ENCODE results near the gene ARMC9. TPM values are rescaled to one million over a fixed set of nuclear protein-coding genes. Genes with fewer than 3 reads are reported as not detected.
"Not testable (repeated sequence)": the region's sequence is repeated elsewhere in the genome, so short reads cannot be mapped to it uniquely, and the experiment has no call there.

ARMC9 gene
- total RNA-seq, 1 experiment from 2014 or later = 14.9 TPM

DNA sequence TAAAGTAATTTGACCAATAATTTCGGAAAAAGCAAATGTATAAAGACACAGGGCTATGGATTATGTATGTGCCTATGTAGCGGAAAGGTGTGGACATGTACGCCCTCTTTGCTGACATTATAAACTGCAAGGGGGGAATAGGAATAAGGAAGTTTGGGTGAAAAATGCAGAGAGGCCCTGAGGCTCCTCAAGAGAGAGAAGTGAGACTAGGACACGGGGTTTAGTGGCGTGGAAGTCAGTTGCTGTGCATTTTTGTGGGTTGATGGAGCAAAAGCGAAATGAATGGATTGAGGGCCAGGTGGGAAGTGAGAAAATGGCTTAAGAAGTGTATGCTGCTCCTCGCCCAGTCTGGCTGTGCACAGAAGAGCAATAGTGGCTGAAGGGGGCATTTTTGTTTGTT lies 100.8 kb downstream of the ARMC9 start:
- Histone ChIP-seq H3K9me3 (ENCODE audit: low read depth, low read length, poor library complexity, severe bottlenecking) (no peaks in the 10 kb centered on the region), H3K36me3 (ENCODE audit: insufficient read depth, low read length, poor library complexity, severe bottlenecking) (no peaks in the 10 kb centered on the region), H3K27me3 (replicated peaks; ENCODE audit: insufficient read depth, low read depth, low read length, poor library complexity) (no peaks in the 10 kb centered on the region), H3K4me1 (ENCODE audit: insufficient read depth, low read length, poor library complexity, severe bottlenecking) (no peaks in the 10 kb centered on the region), H3K27ac (ENCODE audit: low read depth, low read length, poor library complexity, severe bottlenecking) (no peak overlapping the region), H3K4me3 (ENCODE audit: low read depth, low read length, poor library complexity, severe bottlenecking) (no peak overlapping the region)
- DNase-seq (ENCODE audit: low spot score) = no peak
- no peak for TF ChIP-seq EZH2 (IDR thresholded peaks at IDR 0.05; ENCODE audit: borderline replicate concordance, low read depth, low read length, poor library complexity, severe bottlenecking)
- TF ChIP-seq, protein P1, sequence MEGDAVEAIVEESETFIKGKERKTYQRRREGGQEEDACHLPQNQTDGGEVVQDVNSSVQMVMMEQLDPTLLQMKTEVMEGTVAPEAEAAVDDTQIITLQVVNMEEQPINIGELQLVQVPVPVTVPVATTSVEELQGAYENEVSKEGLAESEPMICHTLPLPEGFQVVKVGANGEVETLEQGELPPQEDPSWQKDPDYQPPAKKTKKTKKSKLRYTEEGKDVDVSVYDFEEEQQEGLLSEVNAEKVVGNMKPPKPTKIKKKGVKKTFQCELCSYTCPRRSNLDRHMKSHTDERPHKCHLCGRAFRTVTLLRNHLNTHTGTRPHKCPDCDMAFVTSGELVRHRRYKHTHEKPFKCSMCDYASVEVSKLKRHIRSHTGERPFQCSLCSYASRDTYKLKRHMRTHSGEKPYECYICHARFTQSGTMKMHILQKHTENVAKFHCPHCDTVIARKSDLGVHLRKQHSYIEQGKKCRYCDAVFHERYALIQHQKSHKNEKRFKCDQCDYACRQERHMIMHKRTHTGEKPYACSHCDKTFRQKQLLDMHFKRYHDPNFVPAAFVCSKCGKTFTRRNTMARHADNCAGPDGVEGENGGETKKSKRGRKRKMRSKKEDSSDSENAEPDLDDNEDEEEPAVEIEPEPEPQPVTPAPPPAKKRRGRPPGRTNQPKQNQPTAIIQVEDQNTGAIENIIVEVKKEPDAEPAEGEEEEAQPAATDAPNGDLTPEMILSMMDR (conservative IDR thresholded peaks at IDR 0.05; ENCODE audit: low read depth, low read length) = no peak
- intact Hi-C loops (cut with micrococcal nuclease; ENCODE audit: unreplicated experiment) = loop anchor here (5.0 kb wide), 1 partner anchor 113 kb away; no protein-coding TSS in a partner anchor
- POLR2A ChIA-PET (ENCODE audit: low non-redundant PET) = no interaction called here
- CTCF ChIA-PET = no interaction called here
- BruUV-seq (replicated peaks) = no TSS peak

DNA sequence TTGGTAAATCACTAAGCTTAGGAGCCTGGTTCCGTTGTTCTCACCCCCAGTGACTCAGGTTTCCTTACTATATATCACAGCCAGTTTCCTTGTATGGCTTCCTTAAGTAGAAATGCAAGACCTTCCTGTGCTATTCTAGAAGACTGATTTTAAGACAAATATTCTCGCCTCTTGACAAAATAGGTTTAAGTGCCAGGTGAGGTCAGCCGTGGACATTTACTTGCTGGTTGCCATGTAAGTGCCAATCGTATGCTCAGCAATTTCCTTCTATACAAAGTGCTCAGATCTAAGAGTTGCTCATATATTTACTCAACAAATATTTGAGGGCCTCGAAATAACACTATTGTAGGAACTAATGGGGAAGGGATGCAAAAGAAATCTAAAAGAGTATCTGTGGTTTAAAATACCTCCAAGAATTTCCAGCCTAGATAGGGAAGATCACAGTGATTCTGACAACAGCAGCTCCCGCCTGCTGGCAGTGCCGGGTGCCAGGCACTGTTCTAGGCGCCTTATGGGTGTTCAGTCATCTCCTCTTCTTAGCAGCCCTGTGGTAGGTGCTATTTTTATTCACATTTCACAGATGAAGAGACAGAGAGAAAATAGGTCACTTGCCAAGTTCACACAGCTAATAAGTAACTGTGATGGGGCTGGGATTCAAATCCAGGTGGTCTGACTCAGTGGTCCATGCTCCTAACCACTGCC lies 101.7 kb downstream of the ARMC9 start:
- POLR2A ChIA-PET (ENCODE audit: low non-redundant PET) = no interaction called here

DNA sequence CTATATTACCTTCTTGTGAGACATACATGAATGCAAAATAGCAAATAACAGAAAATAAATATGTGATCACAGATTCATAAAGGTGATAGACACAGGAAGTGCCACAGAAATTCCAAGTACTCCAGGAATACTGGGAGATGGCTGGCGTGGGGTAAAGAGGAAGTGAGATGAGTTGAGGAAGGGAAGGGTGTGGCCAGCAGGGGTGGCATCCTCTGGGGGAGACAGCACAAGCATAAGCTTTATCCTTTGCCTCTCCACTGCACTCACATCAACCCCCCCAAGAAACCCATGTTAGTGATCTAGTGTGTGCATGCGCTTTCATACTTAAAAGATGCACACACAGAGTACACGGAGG lies 102.3 kb downstream of the ARMC9 start:
- H3K9me3 ChIP-seq (ENCODE audit: low read depth, low read length, poor library complexity, severe bottlenecking) = no peaks in the 10 kb centered on the region
- DNase-seq (ENCODE audit: low spot score) = no peak
- CTCF ChIA-PET = no interaction called here
- intact Hi-C loops (cut with micrococcal nuclease; ENCODE audit: unreplicated experiment) = no loop called here
- BruUV-seq (replicated peaks) = no TSS peak
- H3K27me3 ChIP-seq (replicated peaks; ENCODE audit: insufficient read depth, low read depth, low read length, poor library complexity) = no peaks in the 10 kb centered on the region
- TF ChIP-seq, protein P1 (conservative IDR thresholded peaks at IDR 0.05; ENCODE audit: low read depth, low read length) = no peak
- TF ChIP-seq EZH2 (IDR thresholded peaks at IDR 0.05; ENCODE audit: borderline replicate concordance, low read depth, low read length, poor library complexity, severe bottlenecking) = no peak
- H3K4me3 ChIP-seq (ENCODE audit: low read depth, low read length, poor library complexity, severe bottlenecking) = no peak overlapping the region
- no peaks in the 10 kb centered on the region for H3K4me1 ChIP-seq (ENCODE audit: insufficient read depth, low read length, poor library complexity, severe bottlenecking)
- POLR2A ChIA-PET (ENCODE audit: low non-redundant PET) = no interaction called here
- H3K36me3 ChIP-seq (ENCODE audit: insufficient read depth, low read length, poor library complexity, severe bottlenecking) = no peaks in the 10 kb centered on the region
- no peak overlapping the region for H3K27ac ChIP-seq (ENCODE audit: low read depth, low read length, poor library complexity, severe bottlenecking)

More for the DNA sequence above, 101.7 kb downstream of the ARMC9 start:
- intact Hi-C loops (cut with micrococcal nuclease; ENCODE audit: unreplicated experiment) = no loop called here
- no peaks in the 10 kb centered on the region for H3K36me3 ChIP-seq (ENCODE audit: insufficient read depth, low read length, poor library complexity, severe bottlenecking)
- no peaks in the 10 kb centered on the region for H3K4me1 ChIP-seq (ENCODE audit: insufficient read depth, low read length, poor library complexity, severe bottlenecking)
- no peak overlapping the region for H3K27ac ChIP-seq (ENCODE audit: low read depth, low read length, poor library complexity, severe bottlenecking)
- H3K4me3 ChIP-seq (ENCODE audit: low read depth, low read length, poor library complexity, severe bottlenecking) = no peak overlapping the region
- CTCF ChIA-PET = no interaction called here
- TF ChIP-seq EZH2 (IDR thresholded peaks at IDR 0.05; ENCODE audit: borderline replicate concordance, low read depth, low read length, poor library complexity, severe bottlenecking) = no peak
- TF ChIP-seq, protein P1 (conservative IDR thresholded peaks at IDR 0.05; ENCODE audit: low read depth, low read length) = no peak
- H3K27me3 ChIP-seq (replicated peaks; ENCODE audit: insufficient read depth, low read depth, low read length, poor library complexity) = no peaks in the 10 kb centered on the region
- no peaks in the 10 kb centered on the region for H3K9me3 ChIP-seq (ENCODE audit: low read depth, low read length, poor library complexity, severe bottlenecking)
- no TSS peak for BruUV-seq (replicated peaks)
- DNase-seq (ENCODE audit: low spot score) = no peak

DNA sequence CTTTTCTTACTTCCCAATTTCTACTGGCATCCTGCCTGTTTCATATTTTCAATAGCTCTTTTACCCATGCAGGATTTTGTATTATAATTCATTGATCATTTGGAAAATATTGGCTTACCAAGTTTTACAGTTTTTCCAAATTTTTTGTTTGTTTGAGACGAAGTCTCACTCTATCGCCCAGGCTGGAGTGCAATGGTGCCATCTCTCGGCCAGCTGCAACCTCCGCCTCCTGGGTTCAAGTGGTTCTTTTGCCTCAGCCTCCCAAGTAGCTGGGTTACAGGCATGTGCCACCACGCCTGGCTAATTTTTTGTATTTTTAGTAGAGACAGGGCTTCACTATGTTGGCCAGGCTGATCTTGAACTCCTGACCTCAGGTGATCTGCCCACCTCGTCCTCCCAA lies 105.8 kb downstream of the ARMC9 start:
- CTCF ChIA-PET; H3K4me1 ChIP-seq (ENCODE audit: insufficient read depth, low read length, poor library complexity, severe bottlenecking); intact Hi-C loops (cut with micrococcal nuclease; ENCODE audit: unreplicated experiment): not testable (repeated sequence)

More for the DNA sequence above, 105.8 kb downstream of the ARMC9 start:
- H3K27me3 ChIP-seq (replicated peaks; ENCODE audit: insufficient read depth, low read depth, low read length, poor library complexity); H3K36me3 ChIP-seq (ENCODE audit: insufficient read depth, low read length, poor library complexity, severe bottlenecking); H3K4me3 ChIP-seq (ENCODE audit: low read depth, low read length, poor library complexity, severe bottlenecking); BruUV-seq (replicated peaks); H3K27ac ChIP-seq (ENCODE audit: low read depth, low read length, poor library complexity, severe bottlenecking); DNase-seq (ENCODE audit: low spot score); H3K9me3 ChIP-seq (ENCODE audit: low read depth, low read length, poor library complexity, severe bottlenecking); POLR2A ChIA-PET (ENCODE audit: low non-redundant PET): not testable (repeated sequence)
